A549 (cell line): Measurements from ENCODE around the gene MAP4K4.

ENCODE experiments used
- CTCF ChIP-seq: fragments of >200 bp; sonication (Bioruptor Twin); formaldehyde crosslinking; IDR thresholded peaks from 3 replicates; pipeline ENCODE4 v1.5.1; 2016
- POLR2A ChIP-seq: IDR thresholded peaks from 2 replicates; pipeline ENCODE4 v1.6.1; 2012; ENCODE audit warnings: mild to moderate bottlenecking, low read length

GRCh38 chr2:101828257-101828656 is 130.8 kb downstream of the MAP4K4 start:
- no peak for TF ChIP-seq CTCF
- no peak for TF ChIP-seq POLR2A
